ENCODE results near the gene ITGA6. TPM values are rescaled to one million over a fixed set of nuclear protein-coding genes. Genes with fewer than 3 reads are reported as not detected.
A peak's percentile ranks its signal among the peaks of the same experiment; 100 is the strongest.

The ITGA6 gene
- total RNA-seq, 2 experiments from 2014 or later = 8.2 to 8.6 TPM

DNA sequence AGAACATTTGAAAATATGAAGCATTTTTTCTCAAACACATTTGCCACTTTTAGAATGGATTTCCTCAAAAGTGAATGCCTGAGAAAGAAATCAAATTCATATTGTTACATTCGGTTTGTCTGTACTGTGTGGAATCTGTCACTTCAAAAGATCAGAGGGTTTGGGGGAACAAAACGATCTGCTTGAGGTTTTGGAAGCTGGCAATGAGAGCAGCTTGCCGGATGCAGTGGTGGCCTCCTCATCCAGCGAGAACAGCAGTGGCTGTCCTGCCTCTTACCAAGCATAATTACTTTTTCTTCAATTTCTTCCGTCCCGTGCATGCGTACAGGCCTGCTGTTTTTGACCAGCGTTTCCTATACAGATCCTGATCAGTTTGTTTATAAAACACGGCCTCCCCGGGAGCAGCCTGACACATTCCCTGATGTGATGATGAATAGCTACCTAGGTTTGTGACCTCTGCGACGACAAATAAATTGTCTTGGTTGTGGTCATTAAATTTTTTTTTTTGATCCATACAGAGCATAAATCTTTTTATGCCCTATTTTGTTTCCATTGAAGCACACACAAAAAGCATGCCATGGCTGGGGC lies 45.2 kb downstream of the ITGA6 start:
- peaks cover 15% of the 10 kb centered on the region for H3K4me1 Mint-ChIP-seq (ENCODE audit: low read depth)
- intact Hi-C loops (cut with micrococcal nuclease) = no loop called here
- CTCF ChIA-PET = interaction anchor here (0.6 to 3.9 kb wide), 2 partner anchors 10 to 125 kb away, joined by 5 to 28 read pairs; no protein-coding TSS in a partner anchor
- H3K36me3 Mint-ChIP-seq = peaks cover 7% of the 10 kb centered on the region
- H3K4me3 Mint-ChIP-seq = no peak overlapping the region
- POLR2A ChIA-PET = no interaction called here
- H3K9me3 Mint-ChIP-seq = no peaks in the 10 kb centered on the region
- no peaks in the 10 kb centered on the region for H3K27me3 Mint-ChIP-seq
- peak; percentile 31 for DNase-seq
- H3K27ac Mint-ChIP-seq = no peak overlapping the region

DNA sequence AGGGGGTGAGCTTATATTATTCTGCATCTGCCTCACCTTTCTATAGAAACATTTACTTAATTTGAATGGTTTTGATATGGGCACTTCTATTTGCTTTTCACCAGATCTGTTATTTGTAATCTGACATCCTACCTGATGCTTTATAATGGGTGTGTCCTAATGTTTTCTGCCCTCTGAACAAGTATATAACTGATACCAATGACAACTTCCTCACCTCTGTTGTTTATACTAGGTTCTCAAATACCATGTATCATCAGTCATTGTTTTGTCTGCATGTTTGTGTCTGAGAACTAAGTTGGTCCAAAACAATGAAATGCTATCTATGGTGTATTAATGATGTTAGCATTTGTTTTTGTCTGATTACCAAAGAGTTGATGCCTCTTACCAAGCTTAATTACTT lies 45.8 kb downstream of the ITGA6 start:
- Mint-ChIP-seq H3K27me3 (no peaks in the 10 kb centered on the region), H3K9me3 (no peaks in the 10 kb centered on the region), H3K4me3 (no peak overlapping the region), H3K27ac (no peak overlapping the region), H3K36me3 (peaks cover 7% of the 10 kb centered on the region), H3K4me1 (ENCODE audit: low read depth) (peaks cover 15% of the 10 kb centered on the region)
- ChIA-PET CTCF (interaction anchor here (3.9 kb wide), 1 partner anchor 11 kb away, joined by 28 read pairs; no protein-coding TSS in a partner anchor), POLR2A (no interaction called here)
- no peak for DNase-seq
- intact Hi-C loops (cut with micrococcal nuclease) = no loop called here

DNA sequence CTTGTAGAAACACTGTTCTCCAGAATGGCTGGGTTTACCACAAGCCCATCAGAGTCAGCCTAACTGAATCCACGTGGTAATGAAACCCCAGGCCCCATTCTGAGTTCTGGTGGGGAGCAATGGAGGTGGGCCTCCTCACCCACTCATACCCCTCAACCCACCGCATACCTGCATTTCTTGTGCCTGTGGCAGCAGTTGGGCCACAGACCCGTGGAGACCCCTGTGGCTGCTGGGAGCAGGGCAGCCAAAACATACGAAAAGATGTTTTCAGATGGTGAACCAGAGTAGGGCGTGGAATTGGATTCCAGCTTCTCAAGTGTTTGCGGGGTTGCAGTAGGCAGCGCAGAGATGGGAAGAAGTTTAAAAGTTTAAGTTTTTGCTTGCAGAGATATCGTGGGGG lies 51.0 kb downstream of the ITGA6 start:
- Mint-ChIP-seq H3K27ac (no peak overlapping the region), H3K4me3 (no peak overlapping the region), H3K9me3 (no peaks in the 10 kb centered on the region), H3K36me3 (peaks cover 7% of the 10 kb centered on the region), H3K4me1 (ENCODE audit: low read depth) (peaks cover 18% of the 10 kb centered on the region), H3K27me3 (no peaks in the 10 kb centered on the region)
- ChIA-PET CTCF (no interaction called here), POLR2A (no interaction called here)
- intact Hi-C loops (cut with micrococcal nuclease) = no loop called here
- DNase-seq = no peak

DNA sequence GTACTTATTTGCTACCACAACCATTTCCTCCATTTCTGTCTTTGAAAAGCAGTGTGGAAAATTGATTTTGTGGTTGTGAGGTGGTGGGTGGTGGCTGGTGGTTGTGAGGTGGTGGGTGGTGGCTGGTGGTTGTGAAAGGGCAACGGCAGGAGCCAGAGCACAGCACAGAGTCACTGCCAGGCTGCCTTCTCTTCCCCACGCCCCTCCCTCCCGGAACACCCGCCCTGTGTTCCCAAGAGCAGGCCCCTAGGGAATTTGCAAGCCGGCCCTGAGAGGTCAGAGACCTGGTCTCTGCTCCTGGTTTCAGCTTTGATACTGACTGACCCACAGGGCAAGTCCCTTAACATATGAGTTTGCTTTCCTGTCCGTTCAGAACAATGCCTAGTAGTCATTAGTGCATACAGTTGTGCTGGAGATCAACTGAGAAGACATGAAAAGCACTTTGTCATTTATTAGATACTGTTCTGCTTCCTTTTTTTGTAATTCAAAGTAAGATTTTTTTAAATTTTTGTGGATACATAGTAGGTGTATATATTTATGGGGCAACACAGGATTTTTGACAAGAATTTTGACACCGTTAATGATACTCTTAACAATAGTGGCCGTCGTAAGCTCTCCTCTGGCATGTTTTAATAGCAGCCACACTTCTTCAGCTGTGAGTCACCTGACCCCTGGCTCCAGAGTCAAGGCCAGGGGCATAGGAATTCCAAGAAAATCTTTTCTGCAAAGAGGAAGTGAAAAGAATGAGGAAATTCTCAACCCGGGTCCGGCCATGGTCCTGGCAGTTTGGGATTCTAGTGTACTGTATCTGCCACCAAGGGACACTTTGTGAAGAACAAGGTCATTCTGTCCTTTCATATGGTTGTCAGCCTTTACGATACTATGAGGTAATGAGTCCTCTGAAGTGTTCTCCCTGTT lies 53.2 kb downstream of the ITGA6 start:
- ChIA-PET CTCF (interaction anchor here (1.1 kb wide), 1 partner anchor 19 kb away, joined by 4 read pairs; no protein-coding TSS in a partner anchor), POLR2A (no interaction called here)
- Mint-ChIP-seq H3K9me3 (no peaks in the 10 kb centered on the region), H3K4me1 (ENCODE audit: low read depth) (peaks cover 24% of the 10 kb centered on the region), H3K27ac (no peak overlapping the region), H3K4me3 (no peak overlapping the region), H3K27me3 (no peaks in the 10 kb centered on the region), H3K36me3 (peaks cover 4% of the 10 kb centered on the region)
- intact Hi-C loops (cut with micrococcal nuclease) = no loop called here
- peak; percentile 41 for DNase-seq

DNA sequence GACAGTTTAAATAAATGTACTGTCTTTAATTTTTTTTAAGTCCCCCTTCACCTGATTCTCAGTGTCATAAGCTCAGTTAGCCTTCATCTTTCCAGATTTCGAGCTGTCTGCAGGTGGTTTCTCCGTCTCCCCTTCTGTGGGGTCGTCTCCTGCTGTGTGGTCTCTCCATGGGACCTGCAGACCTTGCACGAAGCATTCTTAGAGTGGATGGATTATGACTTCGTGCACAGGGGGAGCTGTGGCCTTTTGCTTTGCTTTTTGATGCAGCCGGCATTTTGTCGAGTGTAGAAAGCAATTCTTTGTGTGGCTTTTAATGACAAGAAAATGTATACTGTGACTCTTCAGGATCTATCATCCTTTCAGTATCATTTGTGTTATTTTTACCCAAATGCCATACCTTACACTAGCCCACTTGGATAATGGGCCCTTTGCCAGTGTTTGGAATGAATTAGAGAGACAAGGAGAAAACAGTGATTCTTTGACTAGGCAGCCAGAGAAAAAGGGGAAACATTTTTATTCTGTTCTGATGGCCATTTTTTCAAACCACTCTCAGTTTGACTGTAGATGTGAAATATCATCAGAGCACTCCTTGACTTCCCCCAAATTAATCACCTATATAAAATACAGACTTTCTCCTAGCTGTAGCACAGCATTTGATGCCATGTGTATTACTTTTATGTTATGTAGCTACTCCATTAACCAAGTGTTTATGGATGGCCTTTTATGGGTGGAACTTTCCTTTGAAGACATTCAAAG lies 54.3 kb downstream of the ITGA6 start:
- CTCF ChIA-PET = interaction anchor here (0.6 to 1.1 kb wide), 2 partner anchors 20 to 236 kb away, joined by 3 to 4 read pairs; no protein-coding TSS in a partner anchor
- DNase-seq = no peak
- Mint-ChIP-seq H3K36me3 (peaks cover 4% of the 10 kb centered on the region), H3K4me1 (ENCODE audit: low read depth) (peaks cover 24% of the 10 kb centered on the region), H3K27ac (no peak overlapping the region), H3K27me3 (no peaks in the 10 kb centered on the region), H3K9me3 (no peaks in the 10 kb centered on the region), H3K4me3 (no peak overlapping the region)
- POLR2A ChIA-PET = no interaction called here
- intact Hi-C loops (cut with micrococcal nuclease) = no loop called here

DNA sequence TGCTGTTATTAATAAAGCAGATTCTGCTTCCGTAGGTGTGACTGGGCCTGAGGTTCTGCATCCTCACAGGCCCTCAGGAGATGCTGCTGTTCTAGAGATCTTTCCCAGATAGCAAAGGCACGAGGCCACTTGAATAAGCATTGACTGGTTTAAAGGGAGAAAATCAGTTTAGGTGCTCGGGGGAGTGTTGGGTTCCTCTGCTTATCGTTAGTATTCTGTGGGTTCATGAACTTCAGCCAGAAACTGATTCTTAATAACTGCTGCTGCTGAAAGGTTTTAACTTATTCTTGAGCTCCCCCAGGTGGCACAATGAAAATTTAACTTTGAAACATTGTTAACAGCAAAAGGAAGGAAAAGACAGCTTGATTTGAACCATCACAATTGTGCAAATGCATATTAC lies 56.9 kb downstream of the ITGA6 start:
- ChIA-PET POLR2A (no interaction called here), CTCF (interaction anchor here (1.0 to 2.5 kb wide), 4 partner anchors 9 to 885 kb away, joined by 3 to 17 read pairs (median 4); no protein-coding TSS in a partner anchor)
- H3K4me3 Mint-ChIP-seq = no peak overlapping the region
- intact Hi-C loops (cut with micrococcal nuclease) = loop anchor here (1.0 kb wide), 1 partner anchor 312 kb away; no protein-coding TSS in a partner anchor
- DNase-seq = no peak
- H3K9me3 Mint-ChIP-seq = no peaks in the 10 kb centered on the region
- no peaks in the 10 kb centered on the region for H3K27me3 Mint-ChIP-seq
- H3K27ac Mint-ChIP-seq = no peak overlapping the region
- peaks cover 26% of the 10 kb centered on the region for H3K4me1 Mint-ChIP-seq (ENCODE audit: low read depth)
- peaks cover 14% of the 10 kb centered on the region for H3K36me3 Mint-ChIP-seq

DNA sequence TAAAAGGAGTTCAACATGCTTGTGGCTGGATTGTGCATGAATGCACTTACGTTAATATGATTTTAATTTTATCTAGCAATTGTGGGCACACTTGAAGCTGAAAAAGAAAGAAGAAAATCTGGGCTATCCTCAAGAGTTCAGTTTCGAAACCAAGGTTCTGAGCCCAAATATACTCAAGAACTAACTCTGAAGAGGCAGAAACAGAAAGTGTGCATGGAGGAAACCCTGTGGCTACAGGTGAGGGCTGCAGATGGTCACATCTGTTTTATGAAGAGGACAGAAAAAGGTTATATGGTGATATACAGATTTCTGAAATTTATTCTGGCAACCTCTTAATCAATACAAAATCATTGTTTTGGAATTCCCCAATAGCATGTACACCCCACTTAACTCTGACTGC lies 57.3 kb downstream of the ITGA6 start:
- CTCF ChIA-PET = interaction anchor here (1.0 to 2.5 kb wide), 5 partner anchors 9 to 886 kb away, joined by 3 to 17 read pairs (median 4); no protein-coding TSS in a partner anchor
- intact Hi-C loops (cut with micrococcal nuclease) = loop anchor here (1.0 kb wide), 1 partner anchor 312 kb away; no protein-coding TSS in a partner anchor
- Mint-ChIP-seq H3K4me1 (ENCODE audit: low read depth) (peaks cover 26% of the 10 kb centered on the region), H3K36me3 (peaks cover 14% of the 10 kb centered on the region), H3K27ac (no peak overlapping the region), H3K4me3 (no peak overlapping the region), H3K27me3 (no peaks in the 10 kb centered on the region), H3K9me3 (no peaks in the 10 kb centered on the region)
- POLR2A ChIA-PET = no interaction called here
- DNase-seq = no peak

DNA sequence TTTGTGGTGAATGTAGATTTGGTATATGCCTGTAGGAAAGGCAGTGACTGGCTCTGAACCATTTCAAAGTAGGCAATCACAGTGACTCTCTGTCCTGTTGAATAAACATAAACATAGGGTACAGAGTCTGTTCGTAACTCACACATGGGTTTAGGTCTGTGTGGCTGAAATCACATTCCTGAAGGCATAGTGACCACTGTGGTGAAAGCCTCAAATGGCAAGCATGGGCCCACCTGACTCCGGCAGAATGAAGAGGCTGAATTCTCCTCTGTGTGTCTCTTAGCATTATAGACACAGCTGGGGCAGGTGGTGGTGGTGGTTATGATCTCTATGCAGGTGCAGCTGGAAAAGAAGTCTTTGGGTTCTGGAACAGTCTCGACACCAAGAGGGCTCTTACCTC lies 61.2 kb downstream of the ITGA6 start:
- Mint-ChIP-seq H3K27me3 (no peaks in the 10 kb centered on the region), H3K9me3 (no peaks in the 10 kb centered on the region), H3K27ac (no peak overlapping the region), H3K4me3 (no peak overlapping the region), H3K4me1 (ENCODE audit: low read depth) (peaks cover 27% of the 10 kb centered on the region), H3K36me3 (peaks cover 33% of the 10 kb centered on the region)
- intact Hi-C loops (cut with micrococcal nuclease) = no loop called here
- ChIA-PET CTCF (interaction anchor here (1.2 to 1.7 kb wide), 2 partner anchors 26 to 316 kb away, joined by 3 to 5 read pairs; no protein-coding TSS in a partner anchor), POLR2A (no interaction called here)
- no peak for DNase-seq

DNA sequence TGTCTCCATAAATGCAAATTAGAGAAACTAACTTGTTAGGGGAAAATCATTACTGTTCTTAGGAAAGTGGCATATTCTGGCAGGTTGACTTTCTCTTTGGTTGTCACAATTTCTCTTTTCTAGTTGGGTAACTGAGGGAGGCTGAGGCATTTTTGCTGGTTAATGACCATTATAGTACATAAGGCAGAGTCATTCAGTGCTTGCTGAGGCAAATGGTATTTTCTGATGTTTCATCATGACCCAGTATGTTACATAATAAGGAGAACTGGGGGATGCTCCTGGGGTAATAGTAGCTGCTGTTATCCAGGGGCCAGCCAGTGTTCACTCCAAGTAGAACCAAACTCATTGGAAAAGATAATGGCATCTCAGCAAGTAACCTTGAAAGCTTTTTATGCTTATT lies 62.3 kb downstream of the ITGA6 start:
- POLR2A ChIA-PET = no interaction called here
- Mint-ChIP-seq H3K27ac (peak overlapping the region; percentile 7), H3K27me3 (no peaks in the 10 kb centered on the region), H3K9me3 (no peaks in the 10 kb centered on the region), H3K4me1 (ENCODE audit: low read depth) (peaks cover 32% of the 10 kb centered on the region), H3K4me3 (no peak overlapping the region), H3K36me3 (peaks cover 36% of the 10 kb centered on the region)
- intact Hi-C loops (cut with micrococcal nuclease) = no loop called here
- DNase-seq = no peak
- CTCF ChIA-PET = no interaction called here

DNA sequence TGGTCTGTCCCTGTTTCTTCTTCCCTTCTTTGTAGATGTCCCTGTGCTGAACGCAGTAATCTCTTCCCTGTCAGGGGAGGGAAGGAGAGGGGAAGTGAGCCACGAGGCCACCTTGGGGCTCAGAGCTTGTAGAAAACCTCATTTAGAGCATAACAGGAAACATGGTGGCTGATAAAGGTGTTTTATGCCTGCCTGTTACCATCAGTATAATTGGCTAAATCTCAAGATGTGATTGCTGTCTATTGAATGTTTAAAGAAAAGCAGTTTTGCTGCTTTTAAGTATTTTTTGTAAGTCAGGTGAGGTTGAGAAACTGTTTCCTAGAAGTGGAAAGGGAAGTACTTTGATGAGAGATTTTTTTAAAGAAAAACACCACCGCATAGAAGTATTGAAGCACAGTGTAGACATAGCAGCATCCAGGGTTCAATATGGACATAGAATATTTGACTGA lies 68.8 kb downstream of the ITGA6 start:
- CTCF ChIA-PET = interaction anchor here (1.3 to 1.5 kb wide), 2 partner anchors 34 to 324 kb away, joined by 3 read pairs; no protein-coding TSS in a partner anchor
- Mint-ChIP-seq H3K27me3 (no peaks in the 10 kb centered on the region), H3K4me1 (ENCODE audit: low read depth) (peaks cover 57% of the 10 kb centered on the region), H3K27ac (peak overlapping the region; percentile 85), H3K4me3 (peak overlapping the region; percentile 23), H3K9me3 (no peaks in the 10 kb centered on the region), H3K36me3 (peaks cover 31% of the 10 kb centered on the region)
- peak; percentile 34 for DNase-seq
- POLR2A ChIA-PET = no interaction called here
- intact Hi-C loops (cut with micrococcal nuclease) = no loop called here

DNA sequence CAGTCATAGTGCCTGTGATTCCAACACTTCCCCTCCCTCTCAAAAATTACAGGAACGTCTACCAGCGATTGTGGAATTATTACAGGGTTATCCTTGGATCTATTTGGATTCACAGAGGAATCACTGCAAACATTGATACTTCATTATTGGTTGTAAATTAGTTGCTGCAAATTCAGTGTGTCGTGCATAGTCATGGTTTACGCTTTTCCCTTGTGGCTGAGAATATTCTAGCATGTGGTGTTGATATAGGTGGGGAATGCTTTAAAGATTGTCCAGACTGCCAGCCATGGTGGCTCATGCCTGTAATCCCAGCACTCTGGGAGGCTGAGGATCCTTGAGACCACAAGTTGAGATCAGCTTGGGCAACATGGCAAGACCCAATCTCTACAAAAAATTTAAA lies 79.8 kb downstream of the ITGA6 start:
- Mint-ChIP-seq H3K4me1 (ENCODE audit: low read depth) (peaks cover 11% of the 10 kb centered on the region), H3K4me3 (no peak overlapping the region), H3K36me3 (peaks cover 23% of the 10 kb centered on the region), H3K27ac (no peak overlapping the region), H3K27me3 (no peaks in the 10 kb centered on the region), H3K9me3 (peaks cover 11% of the 10 kb centered on the region)
- ChIA-PET POLR2A (no interaction called here), CTCF (no interaction called here)
- intact Hi-C loops (cut with micrococcal nuclease) = no loop called here
- no peak for DNase-seq

DNA sequence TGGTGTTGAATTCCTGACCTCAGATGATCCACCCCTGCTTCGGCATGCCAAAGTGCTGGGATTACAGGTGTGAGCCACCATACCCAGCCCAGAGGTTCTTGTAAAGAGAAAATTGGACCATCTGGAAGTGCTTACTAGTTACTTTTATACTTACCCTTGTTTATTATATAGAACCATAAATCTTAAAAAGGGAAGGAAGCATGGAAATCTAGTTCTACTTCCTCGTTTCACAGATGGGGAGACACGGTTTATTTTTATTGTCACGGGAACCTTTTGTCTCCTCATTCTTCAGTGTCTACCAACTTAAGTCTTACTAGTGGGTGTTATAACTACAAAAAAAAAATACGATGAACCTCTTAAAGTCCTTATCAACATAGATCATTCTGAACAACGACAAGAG lies 82.7 kb downstream of the ITGA6 start:
- DNase-seq = no peak
- ChIA-PET CTCF (no interaction called here), POLR2A (no interaction called here)
- H3K4me1 Mint-ChIP-seq (ENCODE audit: low read depth) = peaks cover 11% of the 10 kb centered on the region
- intact Hi-C loops (cut with micrococcal nuclease) = no loop called here
- no peaks in the 10 kb centered on the region for H3K27me3 Mint-ChIP-seq
- no peak overlapping the region for H3K4me3 Mint-ChIP-seq
- H3K27ac Mint-ChIP-seq = no peak overlapping the region
- peaks cover 32% of the 10 kb centered on the region for H3K36me3 Mint-ChIP-seq
- H3K9me3 Mint-ChIP-seq = peaks cover 34% of the 10 kb centered on the region

Measured in activated CD4-positive, alpha-beta memory T cell treated with anti-CD3 and anti-CD28 coated beads for 36 hours (primary cell).